Neural progenitor cell (in vitro differentiated cells): ENCODE measurements around the gene KIF25. TPM values are rescaled to one million over a fixed set of nuclear protein-coding genes. Genes with fewer than 3 reads are reported as not detected.

Experiments used
- DNase-seq: peaks from one replicate; pipeline ENCODE4 v3.0.0-alpha.2; 2016; ENCODE audit warnings: low spot score
- H2AFZ ChIP-seq: fragments of 200-600 bp; sonication (generic); replicated peaks from 2 replicates; pipeline ENCODE4 v1.6.1; 2016; ENCODE audit warnings: antibody characterized with exemption
- H3F3A ChIP-seq: fragments of 200-600 bp; sonication (generic); 2 replicates; pipeline ENCODE4 v1.6.1; 2016; ENCODE audit warnings: antibody characterized with exemption, low read depth
- H3K27ac ChIP-seq: fragments of 200-600 bp; sonication (generic); 2 replicates; pipeline ENCODE4 v1.5.1; 2016; ENCODE audit warnings: mild to moderate bottlenecking
- H3K27me3 ChIP-seq: fragments of 200-600 bp; sonication (generic); 2 replicates; pipeline ENCODE4 v1.6.1; 2016; ENCODE audit warnings: mild to moderate bottlenecking, moderate library complexity
- H3K36me3 ChIP-seq: fragments of 200-600 bp; sonication (generic); 2 replicates; pipeline ENCODE4 v1.5.1; 2016
- H3K4me1 ChIP-seq: fragments of 200-600 bp; sonication (generic); 2 replicates; pipeline ENCODE4 v1.6.1; 2016; ENCODE audit warnings: mixed run types
- H3K4me2 ChIP-seq: fragments of 200-600 bp; sonication (generic); 2 replicates; pipeline ENCODE4 v1.6.1; 2016
- H3K4me3 ChIP-seq: fragments of 200-600 bp; sonication (generic); 2 replicates; pipeline ENCODE4 v1.5.1; 2016
- H3K79me2 ChIP-seq: fragments of 200-600 bp; sonication (generic); 2 replicates; pipeline ENCODE4 v1.6.1; 2016; ENCODE audit warnings: low read depth
- H3K9ac ChIP-seq: fragments of 200-600 bp; sonication (generic); 2 replicates; pipeline ENCODE4 v1.6.1; 2016
- H3K9me3 ChIP-seq: fragments of 200-600 bp; sonication (generic); 2 replicates; pipeline ENCODE4 v1.5.1; 2016; ENCODE audit warnings: low read depth
- H4K20me1 ChIP-seq: fragments of 200-600 bp; sonication (generic); 2 replicates; pipeline ENCODE4 v1.6.1; 2016; ENCODE audit warnings: low read depth
- H3K27ac Mint-ChIP-seq: 3 replicates; pipeline ENCODE4 v1.8.0; 2021; ENCODE audit warnings: mixed read lengths
- H3K27me3 Mint-ChIP-seq: 2 replicates; pipeline ENCODE4 v1.8.0; 2022; ENCODE audit warnings: low read depth, mild to moderate bottlenecking, inconsistent platforms, moderate library complexity, mixed read lengths; ENCODE audit not compliant: insufficient read depth
- H3K36me3 Mint-ChIP-seq: 3 replicates; pipeline ENCODE4 v1.8.0; 2021; ENCODE audit warnings: mixed read lengths
- H3K4me1 Mint-ChIP-seq: 3 replicates; pipeline ENCODE4 v1.8.0; 2021; ENCODE audit warnings: mixed read lengths
- H3K4me3 Mint-ChIP-seq: 3 replicates; pipeline ENCODE4 v1.8.0; 2021; ENCODE audit warnings: mild to moderate bottlenecking, moderate library complexity, mixed read lengths
- H3K9me3 Mint-ChIP-seq: 3 replicates; pipeline ENCODE4 v1.8.0; 2020; ENCODE audit warnings: mixed read lengths
- EZH2 ChIP-seq: fragments of 200-600 bp; sonication (generic); IDR thresholded peaks from 2 replicates; pipeline ENCODE4 v1.6.1; 2017; ENCODE audit warnings: antibody characterized with exemption, mild to moderate bottlenecking, moderate library complexity
- EZH2phosphoT487 ChIP-seq: fragments of 200-600 bp; sonication (generic); IDR thresholded peaks from 2 replicates; pipeline ENCODE4 v1.6.1; 2017; ENCODE audit warnings: antibody characterized with exemption
- total RNA-seq: library from RNA; depleted of rRNA; stranded (reverse); fragments of >200 nt; gene quantifications from 2 replicates; pipeline ENCODE4 v1.2.3, GENCODE V29; 2015; ENCODE audit warnings: low replicate concordance
- TF ChIP-seq, protein P1 (sequence below): fragments of 200-600 bp; sonication (generic); IDR thresholded peaks from 2 replicates; pipeline ENCODE4 v1.5.1; 2017; ENCODE audit warnings: antibody characterized with exemption, mild to moderate bottlenecking

Gene KIF25
- total RNA-seq, 1 donor from 2014 or later, result 1.2 TPM

DNA sequence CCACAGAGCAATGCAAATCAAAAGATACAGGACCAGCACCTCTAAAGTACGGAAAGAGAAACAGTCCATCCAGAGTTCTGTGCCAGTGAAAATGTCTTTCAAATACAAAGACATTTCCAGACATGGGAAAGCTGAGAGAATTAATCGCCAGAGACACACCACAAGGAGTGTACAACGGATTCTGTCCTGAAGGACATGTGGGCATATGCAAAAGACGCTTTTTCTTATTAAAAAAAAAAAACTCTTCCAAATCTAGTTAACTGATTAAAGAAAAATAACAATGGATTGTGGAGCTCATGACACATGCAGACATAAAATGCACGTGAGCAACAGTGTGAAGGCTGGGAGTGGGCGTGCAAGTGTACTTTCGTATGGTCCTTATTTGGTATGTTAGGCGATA is 22.8 kb downstream of the KIF25 start:
- Mint-ChIP-seq H3K27ac (no peak overlapping the region), H3K9me3 (peaks cover 17% of the 10 kb centered on the region), H3K4me3 (no peak overlapping the region), H3K4me1 (peaks cover 3% of the 10 kb centered on the region), H3K36me3 (no peaks in the 10 kb centered on the region), H3K27me3 (peaks cover 2% of the 10 kb centered on the region)
- Histone ChIP-seq H2AFZ (no peak overlapping the region), H3K36me3 (no peaks in the 10 kb centered on the region), H4K20me1 (no peaks in the 10 kb centered on the region), H3K27ac (no peak overlapping the region), H3K9me3 (no peaks in the 10 kb centered on the region), H3K4me2 (no peak overlapping the region), H3K79me2 (no peaks in the 10 kb centered on the region), H3K27me3 (no peaks in the 10 kb centered on the region), H3K9ac (no peak overlapping the region), H3K4me3 (no peak overlapping the region), H3F3A (no peaks in the 10 kb centered on the region), H3K4me1 (peaks cover 5% of the 10 kb centered on the region)
- TF ChIP-seq, protein P1, sequence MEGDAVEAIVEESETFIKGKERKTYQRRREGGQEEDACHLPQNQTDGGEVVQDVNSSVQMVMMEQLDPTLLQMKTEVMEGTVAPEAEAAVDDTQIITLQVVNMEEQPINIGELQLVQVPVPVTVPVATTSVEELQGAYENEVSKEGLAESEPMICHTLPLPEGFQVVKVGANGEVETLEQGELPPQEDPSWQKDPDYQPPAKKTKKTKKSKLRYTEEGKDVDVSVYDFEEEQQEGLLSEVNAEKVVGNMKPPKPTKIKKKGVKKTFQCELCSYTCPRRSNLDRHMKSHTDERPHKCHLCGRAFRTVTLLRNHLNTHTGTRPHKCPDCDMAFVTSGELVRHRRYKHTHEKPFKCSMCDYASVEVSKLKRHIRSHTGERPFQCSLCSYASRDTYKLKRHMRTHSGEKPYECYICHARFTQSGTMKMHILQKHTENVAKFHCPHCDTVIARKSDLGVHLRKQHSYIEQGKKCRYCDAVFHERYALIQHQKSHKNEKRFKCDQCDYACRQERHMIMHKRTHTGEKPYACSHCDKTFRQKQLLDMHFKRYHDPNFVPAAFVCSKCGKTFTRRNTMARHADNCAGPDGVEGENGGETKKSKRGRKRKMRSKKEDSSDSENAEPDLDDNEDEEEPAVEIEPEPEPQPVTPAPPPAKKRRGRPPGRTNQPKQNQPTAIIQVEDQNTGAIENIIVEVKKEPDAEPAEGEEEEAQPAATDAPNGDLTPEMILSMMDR, result no peak
- TF ChIP-seq EZH2phosphoT487 (no peak), EZH2 (no peak)
- DNase-seq, result no peak

DNA sequence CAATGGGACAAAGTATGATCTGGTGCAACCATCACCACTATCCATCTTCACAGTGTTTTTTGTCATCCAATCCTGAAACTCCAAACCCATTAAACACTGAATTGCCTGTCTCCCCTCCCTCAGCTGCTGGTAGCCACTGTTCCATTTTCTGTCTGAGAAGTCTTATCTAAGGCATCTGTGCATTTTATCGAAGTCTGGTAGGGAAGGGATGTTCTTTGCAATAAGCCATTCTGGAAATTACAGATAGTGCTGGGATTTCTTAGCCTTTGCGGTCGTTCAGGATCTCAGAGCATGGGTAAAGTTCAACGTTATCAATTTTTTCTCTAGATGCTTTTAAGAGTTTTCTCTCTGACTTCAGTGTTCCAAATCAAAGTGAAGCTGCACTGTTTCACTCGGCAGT is 24.1 kb downstream of the KIF25 start:
- Histone ChIP-seq H3K4me3 (no peak overlapping the region), H3K9me3 (no peaks in the 10 kb centered on the region), H3K27me3 (no peaks in the 10 kb centered on the region), H3K27ac (no peak overlapping the region), H3K79me2 (no peaks in the 10 kb centered on the region), H2AFZ (no peak overlapping the region), H3F3A (no peaks in the 10 kb centered on the region), H3K36me3 (no peaks in the 10 kb centered on the region), H3K4me1 (peaks cover 1% of the 10 kb centered on the region), H4K20me1 (no peaks in the 10 kb centered on the region), H3K9ac (no peak overlapping the region), H3K4me2 (no peak overlapping the region)
- TF ChIP-seq, protein P1, result no peak
- TF ChIP-seq EZH2 (no peak), EZH2phosphoT487 (no peak)
- DNase-seq, result no peak
- H3K9me3 Mint-ChIP-seq, result peaks cover 11% of the 10 kb centered on the region
- H3K36me3 Mint-ChIP-seq, result no peaks in the 10 kb centered on the region
- peaks cover under 1% of the 10 kb centered on the region for H3K4me1 Mint-ChIP-seq
- H3K27ac Mint-ChIP-seq, result no peak overlapping the region
- H3K27me3 Mint-ChIP-seq, result no peaks in the 10 kb centered on the region
- no peak overlapping the region for H3K4me3 Mint-ChIP-seq

DNA sequence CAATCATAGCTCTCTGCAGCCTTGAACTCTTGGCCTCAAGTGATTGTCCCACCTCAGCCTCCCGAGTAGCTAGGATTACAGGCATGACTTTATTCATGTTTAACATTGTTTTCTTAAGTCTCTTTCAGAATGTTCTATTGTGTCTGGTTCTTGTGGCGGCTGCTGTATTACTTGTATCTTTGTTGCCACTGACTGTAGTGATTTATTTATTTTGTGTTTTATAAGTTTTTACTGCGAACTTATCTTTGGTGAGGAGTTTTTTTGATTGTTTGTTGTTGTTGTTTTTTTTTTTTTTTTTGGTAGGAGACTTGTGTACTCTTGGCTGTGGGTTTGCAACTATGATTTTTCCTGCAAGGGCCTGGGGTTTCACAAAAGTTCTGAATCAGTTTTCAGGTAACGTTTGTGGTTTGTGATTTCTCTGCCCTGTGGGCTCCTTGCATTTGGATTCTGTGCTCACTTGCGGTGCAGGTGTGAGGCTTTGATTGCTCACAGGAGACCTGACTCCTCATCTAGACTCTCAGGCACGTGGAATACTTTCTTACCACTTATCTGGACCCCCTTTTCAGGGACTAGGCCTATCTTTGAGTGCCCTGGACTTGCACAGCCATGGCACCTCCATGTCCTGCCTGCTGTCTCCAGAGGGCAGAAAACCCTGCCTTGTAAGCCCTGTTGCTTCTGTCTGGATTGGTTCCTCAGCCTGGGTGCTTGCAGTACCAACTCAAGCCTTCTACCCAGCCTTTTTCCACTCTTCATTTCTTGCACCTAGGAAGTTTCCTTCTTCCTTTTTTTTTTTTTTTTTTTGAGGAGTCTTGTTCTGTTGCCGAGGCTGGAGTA is 25.2 kb downstream of the KIF25 start:
- DNase-seq, result no peak
- Histone ChIP-seq H3K4me3 (no peak overlapping the region), H3K4me1 (no peaks in the 10 kb centered on the region), H3F3A (no peaks in the 10 kb centered on the region), H3K36me3 (no peaks in the 10 kb centered on the region), H4K20me1 (no peaks in the 10 kb centered on the region), H3K4me2 (no peak overlapping the region), H3K27me3 (no peaks in the 10 kb centered on the region), H3K79me2 (no peaks in the 10 kb centered on the region), H2AFZ (no peak overlapping the region), H3K27ac (no peak overlapping the region), H3K9me3 (no peaks in the 10 kb centered on the region), H3K9ac (no peak overlapping the region)
- H3K27ac Mint-ChIP-seq, result no peak overlapping the region
- H3K4me3 Mint-ChIP-seq, result no peak overlapping the region
- TF ChIP-seq EZH2, result no peak
- TF ChIP-seq, protein P1, result no peak
- TF ChIP-seq EZH2phosphoT487, result no peak
- no peaks in the 10 kb centered on the region for H3K4me1 Mint-ChIP-seq
- no peaks in the 10 kb centered on the region for H3K27me3 Mint-ChIP-seq
- H3K9me3 Mint-ChIP-seq, result peaks cover 9% of the 10 kb centered on the region
- H3K36me3 Mint-ChIP-seq, result no peaks in the 10 kb centered on the region
